HFF-Myc (cell line): ENCODE measurements around the gene SGPL1.

Experiments
- DNase-seq: peaks from one replicate; pipeline ENCODE4 v3.0.0-alpha.2; 2011; ENCODE audit warnings: low read depth; ENCODE audit errors: extremely low read depth
- H3K4me3 ChIP-seq: replicated peaks from 2 replicates; pipeline ENCODE4 v1.5.1; 2011; ENCODE audit warnings: low read depth, mild to moderate bottlenecking, control low read depth, low read length
- CTCF ChIP-seq: IDR thresholded peaks from 2 replicates; pipeline ENCODE4 v1.5.1; 2012; ENCODE audit warnings: mild to moderate bottlenecking, low read depth, low read length, control low read depth; ENCODE audit errors: missing control alignments

The SGPL1 gene

GRCh38 chr10:70913893-70914240 is 98.1 kb downstream of the SGPL1 start:
- no peak overlapping the region for H3K4me3 ChIP-seq
- DNase-seq = no peak
- TF ChIP-seq CTCF = no peak

- TF ChIP-seq CTCF = no peak
- DNase-seq = no peak
- H3K4me3 ChIP-seq = no peak overlapping the region
Observed at GRCh38 chr10:70914316-70914864, 98.6 kb downstream of the SGPL1 start.

- no peak for DNase-seq
- no peak overlapping the region for H3K4me3 ChIP-seq
- no peak for TF ChIP-seq CTCF
Observed at GRCh38 chr10:70915206-70915605, 99.5 kb downstream of the SGPL1 start.

GRCh38 chr10:70915806-70916205 is 100.1 kb downstream of the SGPL1 start:
- H3K4me3 ChIP-seq = no peak overlapping the region
- TF ChIP-seq CTCF = no peak
- no peak for DNase-seq

GRCh38 chr10:70916241-70916640 is 100.5 kb downstream of the SGPL1 start:
- no peak for TF ChIP-seq CTCF
- H3K4me3 ChIP-seq = no peak overlapping the region
- no peak for DNase-seq

- H3K4me3 ChIP-seq = no peak overlapping the region
- DNase-seq = no peak
- no peak for TF ChIP-seq CTCF
Observed at GRCh38 chr10:70917226-70917625, 101.5 kb downstream of the SGPL1 start.

- no peak for DNase-seq
- no peak for TF ChIP-seq CTCF
- H3K4me3 ChIP-seq = no peak overlapping the region
Observed at GRCh38 chr10:70917635-70918034, 101.9 kb downstream of the SGPL1 start.
